GM12864 (cell line): Measurements from ENCODE around the gene SLBP.

Source experiments
- DNase-seq: peaks from one replicate; pipeline ENCODE4 v3.0.0-alpha.2; 2011; ENCODE audit warnings: low read depth
- H3K4me3 ChIP-seq: 2 replicates; pipeline ENCODE4 v1.5.1; 2011; ENCODE audit warnings: mild to moderate bottlenecking, low read depth, low read length, control low read depth
- CTCF ChIP-seq: IDR thresholded peaks from 2 replicates; pipeline ENCODE4 v1.5.1; 2011; ENCODE audit warnings: low read depth, mild to moderate bottlenecking, moderate library complexity, low read length, control low read depth, inconsistent platforms; ENCODE audit errors: missing control alignments

SLBP gene

GRCh38 chr4:1690698-1691097 lies 21.4 kb downstream of the SLBP start:
- TF ChIP-seq CTCF = no peak
- no peak overlapping the region for H3K4me3 ChIP-seq
- DNase-seq = no peak

- H3K4me3 ChIP-seq = no peak overlapping the region
- no peak for DNase-seq
- no peak for TF ChIP-seq CTCF
Measured at GRCh38 chr4:1686440-1687036, 25.6 kb downstream of the SLBP start.

- peak overlapping the region; percentile 42; the same call in 1 of the 2 replicates for H3K4me3 ChIP-seq
- no peak for DNase-seq
- no peak for TF ChIP-seq CTCF
Measured at GRCh38 chr4:1685235-1686150, 26.6 kb downstream of the SLBP start.

GRCh38 chr4:1684506-1685234 lies 27.4 kb downstream of the SLBP start:
- no peak for DNase-seq
- TF ChIP-seq CTCF = no peak
- peak overlapping the region; percentile 42 for H3K4me3 ChIP-seq

GRCh38 chr4:1683736-1684505 lies 28.2 kb downstream of the SLBP start, which contains the start of gene FAM53A:
TSS of gene FAM53A (minus strand) at chr4:1684313. CDS start at chr4:1668741, 15,572 bp downstream.
- TF ChIP-seq CTCF = no peak
- peak; percentile 30 for DNase-seq
- H3K4me3 ChIP-seq = peak within 1 kb of the TSS; percentile 65

GRCh38 chr4:1683261-1683735 lies 28.8 kb downstream of the SLBP start:
- H3K4me3 ChIP-seq = peak overlapping the region; percentile 65
- TF ChIP-seq CTCF = no peak
- no peak for DNase-seq
